ES-I3 (cell line): Measurements from ENCODE around the gene MRPL27.
A peak's percentile ranks its signal among the peaks of the same experiment; 100 is the strongest.

Source experiments
- H3K36me3 ChIP-seq: 2 replicates; pipeline ENCODE4 v1.6.1; 2013; ENCODE audit warnings: mild to moderate bottlenecking, low read length, control low read depth, moderate library complexity; ENCODE audit not compliant: insufficient read depth
- H3K4me1 ChIP-seq: 2 replicates; pipeline ENCODE4 v1.6.1; 2013; ENCODE audit warnings: mild to moderate bottlenecking, control low read depth, low read length; ENCODE audit not compliant: insufficient read depth
- H3K9ac ChIP-seq: 2 replicates; pipeline ENCODE4 v1.6.1; 2013; ENCODE audit warnings: low read depth, mild to moderate bottlenecking, low read length, moderate library complexity
- H3K9me3 ChIP-seq: 2 replicates; pipeline ENCODE4 v1.6.1; 2013; ENCODE audit warnings: mild to moderate bottlenecking, low read length, moderate library complexity; ENCODE audit not compliant: control insufficient read depth, insufficient read depth

MRPL27 gene

GRCh38 chr17:50397111-50397918, 24.3 kb upstream of the MRPL27 start, which contains the start of gene LRRC59:
LRRC59 (minus strand) TSS chr17:50397523; CDS start chr17:50397317, 206 bp downstream.
- H3K36me3 ChIP-seq = peaks cover 28% of the 10 kb centered on the region
- H3K9ac ChIP-seq = peak within 1 kb of the TSS; percentile 85
- no peaks in the 10 kb centered on the region for H3K9me3 ChIP-seq
- peaks cover 6% of the 10 kb centered on the region; the same call in 1 of the 2 replicates for H3K4me1 ChIP-seq

- Histone ChIP-seq H3K36me3 (peaks cover 35% of the 10 kb centered on the region), H3K4me1 (peaks cover 6% of the 10 kb centered on the region; the same call in 1 of the 2 replicates), H3K9ac (peak overlapping the region; percentile 85), H3K9me3 (no peaks in the 10 kb centered on the region)
Measured at GRCh38 chr17:50396261-50397110, 23.5 kb upstream of the MRPL27 start.

GRCh38 chr17:50394711-50395110, 21.7 kb upstream of the MRPL27 start:
- no peak overlapping the region for H3K9ac ChIP-seq
- no peaks in the 10 kb centered on the region for H3K9me3 ChIP-seq
- H3K4me1 ChIP-seq = peaks cover 6% of the 10 kb centered on the region; the same call in 1 of the 2 replicates
- H3K36me3 ChIP-seq = peaks cover 48% of the 10 kb centered on the region

GRCh38 chr17:50393700-50394099, 20.7 kb upstream of the MRPL27 start:
- H3K4me1 ChIP-seq = peaks cover 6% of the 10 kb centered on the region; the same call in 1 of the 2 replicates
- no peak overlapping the region for H3K9ac ChIP-seq
- peaks cover 52% of the 10 kb centered on the region for H3K36me3 ChIP-seq
- H3K9me3 ChIP-seq = no peaks in the 10 kb centered on the region

GRCh38 chr17:50392621-50393020, 19.6 kb upstream of the MRPL27 start:
- Histone ChIP-seq H3K36me3 (peaks cover 61% of the 10 kb centered on the region), H3K9me3 (no peaks in the 10 kb centered on the region), H3K4me1 (peaks cover 6% of the 10 kb centered on the region; the same call in 1 of the 2 replicates), H3K9ac (no peak overlapping the region)

GRCh38 chr17:50389534-50389933, 16.6 kb upstream of the MRPL27 start:
- no peaks in the 10 kb centered on the region for H3K9me3 ChIP-seq
- H3K36me3 ChIP-seq = peaks cover 72% of the 10 kb centered on the region
- H3K4me1 ChIP-seq = no peaks in the 10 kb centered on the region
- no peak overlapping the region for H3K9ac ChIP-seq

- H3K9me3 ChIP-seq = no peaks in the 10 kb centered on the region
- peaks cover 68% of the 10 kb centered on the region for H3K36me3 ChIP-seq
- no peak overlapping the region for H3K9ac ChIP-seq
- H3K4me1 ChIP-seq = no peaks in the 10 kb centered on the region
Measured at GRCh38 chr17:50388728-50389127, 15.7 kb upstream of the MRPL27 start.

- Histone ChIP-seq H3K9ac (no peak overlapping the region), H3K36me3 (peaks cover 62% of the 10 kb centered on the region), H3K9me3 (no peaks in the 10 kb centered on the region), H3K4me1 (no peaks in the 10 kb centered on the region)
Measured at GRCh38 chr17:50386510-50386909, 13.5 kb upstream of the MRPL27 start.

GRCh38 chr17:50382931-50383330, 9.9 kb upstream of the MRPL27 start:
- Histone ChIP-seq H3K9ac (no peak overlapping the region), H3K4me1 (peaks cover 6% of the 10 kb centered on the region; the same call in 1 of the 2 replicates), H3K9me3 (no peaks in the 10 kb centered on the region), H3K36me3 (peaks cover 56% of the 10 kb centered on the region)

- no peaks in the 10 kb centered on the region for H3K9me3 ChIP-seq
- peaks cover 47% of the 10 kb centered on the region for H3K36me3 ChIP-seq
Measured at GRCh38 chr17:50381920-50382319, 8.9 kb upstream of the MRPL27 start.

GRCh38 chr17:50381260-50381815, 8.4 kb upstream of the MRPL27 start:
- Histone ChIP-seq H3K9me3 (no peaks in the 10 kb centered on the region), H3K4me1 (peaks cover 6% of the 10 kb centered on the region; the same call in 1 of the 2 replicates), H3K9ac (no peak overlapping the region), H3K36me3 (peaks cover 43% of the 10 kb centered on the region)

More at GRCh38 chr17:50381920-50382319, 8.9 kb upstream of the MRPL27 start:
- H3K9ac ChIP-seq = no peak overlapping the region
- H3K4me1 ChIP-seq = peaks cover 6% of the 10 kb centered on the region; the same call in 1 of the 2 replicates

GRCh38 chr17:50380369-50381259, 7.6 kb upstream of the MRPL27 start:
- H3K36me3 ChIP-seq = peaks cover 42% of the 10 kb centered on the region
- no peaks in the 10 kb centered on the region for H3K9me3 ChIP-seq
- H3K4me1 ChIP-seq = peaks cover 6% of the 10 kb centered on the region; the same call in 1 of the 2 replicates
- no peak overlapping the region for H3K9ac ChIP-seq

GRCh38 chr17:50379351-50380132, 6.6 kb upstream of the MRPL27 start:
- Histone ChIP-seq H3K9ac (no peak overlapping the region), H3K9me3 (no peaks in the 10 kb centered on the region), H3K4me1 (peaks cover 6% of the 10 kb centered on the region; the same call in 1 of the 2 replicates), H3K36me3 (peaks cover 36% of the 10 kb centered on the region)
